CD8-positive, alpha-beta memory T cell (primary cell): Measurements from ENCODE around the gene AZU1. TPM values are rescaled to one million over a fixed set of nuclear protein-coding genes. Genes with fewer than 3 reads are reported as not detected.
"Not testable (repeated sequence)": the region's sequence is repeated elsewhere in the genome, so short reads cannot be mapped to it uniquely, and the experiment has no call there.

Source experiments
- CTCF ChIA-PET: fragments of 350-600 bp; sonication (Branson Sonifier 250); formaldehyde crosslinking; loops from one replicate; lab custom pipeline; 2021; ENCODE audit warnings: antibody characterized with exemption; lab: Charles Lee
- POLR2A ChIA-PET: fragments of 350-600 bp; sonication (Branson Sonifier 250); formaldehyde crosslinking; loops from one replicate; lab custom pipeline; 2021; ENCODE audit warnings: antibody characterized with exemption; lab: Charles Lee
- DNase-seq, 5 donors: peaks; one replicate each; pipeline versions ENCODE4 v3.0.0 to v3.0.0-alpha.2; 2020 to 2022; ENCODE audit warnings: mixed read lengths in 1 of 5
- H3K27ac ChIP-seq: one replicate; pipeline ENCODE4 v1.7.0; 2013; ENCODE audit warnings: low read depth, mild to moderate bottlenecking, low read length, moderate library complexity
- H3K27me3 ChIP-seq: 2 replicates; pipeline ENCODE4 v1.7.0; 2013; ENCODE audit warnings: low read length, mild to moderate bottlenecking; ENCODE audit not compliant: insufficient read depth, poor library complexity, severe bottlenecking
- H3K36me3 ChIP-seq: 2 replicates; pipeline ENCODE4 v1.7.0; 2013; ENCODE audit warnings: mild to moderate bottlenecking, low read length, moderate library complexity; ENCODE audit not compliant: insufficient read depth
- H3K4me1 ChIP-seq: 2 replicates; pipeline ENCODE4 v1.7.0; 2013; ENCODE audit warnings: mild to moderate bottlenecking, low read length, moderate library complexity; ENCODE audit not compliant: insufficient read depth
- H3K4me3 ChIP-seq: 2 replicates; pipeline ENCODE4 v1.7.0; 2013; ENCODE audit warnings: mild to moderate bottlenecking, low read length
- H3K9me3 ChIP-seq: 2 replicates; pipeline ENCODE4 v1.7.0; 2013; ENCODE audit warnings: mild to moderate bottlenecking, low read length
- H3K27ac Mint-ChIP-seq, 8 donors: one replicate each; pipeline ENCODE4 v1.8.0; 2020 to 2021; ENCODE audit warnings: mixed read lengths in 8 of 8, mild to moderate bottlenecking in 6 of 8, inconsistent platforms in 3 of 8, moderate library complexity in 3 of 8
- H3K27me3 Mint-ChIP-seq, 2 donors: one replicate each; pipeline ENCODE4 v1.8.0; 2020 to 2021; ENCODE audit warnings: mixed read lengths in 2 of 2, mild to moderate bottlenecking in 1 of 2, moderate library complexity in 1 of 2
- H3K36me3 Mint-ChIP-seq, 3 donors: one replicate each; pipeline ENCODE4 v1.8.0; 2020 to 2021; ENCODE audit warnings: mixed read lengths in 3 of 3, inconsistent platforms in 1 of 3, mild to moderate bottlenecking in 1 of 3
- H3K4me1 Mint-ChIP-seq, 3 donors: one replicate each; pipeline ENCODE4 v1.8.0; 2020 to 2021; ENCODE audit warnings: mixed read lengths in 3 of 3, inconsistent platforms in 1 of 3, mild to moderate bottlenecking in 1 of 3
- H3K4me3 Mint-ChIP-seq, 7 donors: one replicate each; pipeline ENCODE4 v1.8.0; 2020 to 2021; ENCODE audit warnings: mixed read lengths in 7 of 7, mild to moderate bottlenecking in 6 of 7, moderate library complexity in 4 of 7, inconsistent platforms in 2 of 7
- H3K9me3 Mint-ChIP-seq, 5 donors: one replicate each; pipeline ENCODE4 v1.8.0; 2020 to 2022; ENCODE audit warnings: mixed read lengths in 5 of 5, mild to moderate bottlenecking in 3 of 5, moderate library complexity in 2 of 5, inconsistent platforms in 1 of 5
- polyA plus RNA-seq: library from polyadenylated mRNA; unstranded; fragments of 300-500 nt; fragmentation: Illumina TruSeq; gene quantifications from one replicate; pipeline ENCODE4 v1.2.3, GENCODE V29; 2021
- total RNA-seq, 2 experiments: library from RNA; stranded (reverse); gene quantifications; one replicate each; pipeline ENCODE4 v1.2.3, GENCODE V29; 2021

The AZU1 gene
- total and polyA plus RNA-seq, 3 experiments from 2014 or later, result not detected

- peak overlapping the region in 2 of 7 donors; percentile 23 to 31 for H3K4me3 Mint-ChIP-seq
Measured at GRCh38 chr19:814152-815078, 13.2 kb upstream of the AZU1 start.

GRCh38 chr19:815079-815774 is 12.4 kb upstream of the AZU1 start:
- no peaks in the 10 kb centered on the region for H3K4me1 Mint-ChIP-seq
- Histone ChIP-seq H3K36me3 (peaks cover 7% of the 10 kb centered on the region), H3K9me3 (no peaks in the 10 kb centered on the region), H3K27ac (no peak overlapping the region), H3K4me1 (no peaks in the 10 kb centered on the region), H3K27me3 (no peaks in the 10 kb centered on the region), H3K4me3 (no peak overlapping the region)
- H3K27me3 Mint-ChIP-seq, result peaks cover 0 to 2% of the 10 kb centered on the region in 2 donors
- H3K36me3 Mint-ChIP-seq, result peaks cover 0 to 33% (median 4%) of the 10 kb centered on the region in 3 donors
- peak overlapping the region in 1 of 7 donors; percentile 54 for H3K4me3 Mint-ChIP-seq
- DNase-seq, result no peak
- no peaks in the 10 kb centered on the region for H3K9me3 Mint-ChIP-seq
- peak overlapping the region in 2 of 8 donors; percentile 60 to 72 for H3K27ac Mint-ChIP-seq
- CTCF ChIA-PET, result no interaction called here
- POLR2A ChIA-PET, result no interaction called here

More at GRCh38 chr19:814152-815078, 13.2 kb upstream of the AZU1 start:
- Histone ChIP-seq H3K27ac (no peak overlapping the region), H3K4me1 (no peaks in the 10 kb centered on the region), H3K27me3 (no peaks in the 10 kb centered on the region), H3K9me3 (no peaks in the 10 kb centered on the region), H3K36me3 (peaks cover 15% of the 10 kb centered on the region), H3K4me3 (no peak overlapping the region)
- ChIA-PET CTCF (no interaction called here), POLR2A (no interaction called here)
- peaks cover 3 to 41% (median 4%) of the 10 kb centered on the region in 3 donors for H3K36me3 Mint-ChIP-seq
- H3K27me3 Mint-ChIP-seq, result no peaks in the 10 kb centered on the region
- H3K4me1 Mint-ChIP-seq, result no peaks in the 10 kb centered on the region
- H3K27ac Mint-ChIP-seq, result peak overlapping the region in 4 of 8 donors; percentile 27 to 72 (median 44)
- H3K9me3 Mint-ChIP-seq, result no peaks in the 10 kb centered on the region
- DNase-seq, result no peak

- Mint-ChIP-seq H3K9me3 (no peaks in the 10 kb centered on the region), H3K27ac (peak overlapping the region in 2 of 8 donors; percentile 60 to 68), H3K27me3 (peaks cover 0 to 2% of the 10 kb centered on the region in 2 donors), H3K36me3 (peaks cover 0 to 27% (median 4%) of the 10 kb centered on the region in 3 donors), H3K4me1 (no peaks in the 10 kb centered on the region), H3K4me3 (peak overlapping the region in 1 of 7 donors; percentile 54)
- Histone ChIP-seq H3K4me3 (no peak overlapping the region), H3K9me3 (no peaks in the 10 kb centered on the region), H3K36me3 (no peaks in the 10 kb centered on the region), H3K27me3 (no peaks in the 10 kb centered on the region), H3K4me1 (no peaks in the 10 kb centered on the region), H3K27ac (no peak overlapping the region)
- CTCF ChIA-PET, result no interaction called here
- DNase-seq, result no peak
- POLR2A ChIA-PET, result no interaction called here
Measured at GRCh38 chr19:815775-816499, 11.7 kb upstream of the AZU1 start.

- H3K4me1 ChIP-seq, result no peaks in the 10 kb centered on the region
- H3K36me3 ChIP-seq, result no peaks in the 10 kb centered on the region
- H3K27ac ChIP-seq, result no peak overlapping the region
- Mint-ChIP-seq H3K4me3 (peak overlapping the region in 2 of 7 donors; percentile 19 to 54), H3K9me3 (no peaks in the 10 kb centered on the region), H3K4me1 (no peaks in the 10 kb centered on the region), H3K27me3 (peaks cover 0 to 2% of the 10 kb centered on the region in 2 donors), H3K27ac (peak overlapping the region in 1 of 8 donors; percentile 60), H3K36me3 (peaks cover 0 to 23% (median 4%) of the 10 kb centered on the region in 3 donors)
- no peak for DNase-seq
- H3K4me3 ChIP-seq, result no peak overlapping the region
- CTCF ChIA-PET, result no interaction called here
- POLR2A ChIA-PET, result no interaction called here
- H3K9me3 ChIP-seq, result no peaks in the 10 kb centered on the region
- no peaks in the 10 kb centered on the region for H3K27me3 ChIP-seq
Measured at GRCh38 chr19:816500-816857, 11.2 kb upstream of the AZU1 start.

GRCh38 chr19:820212-820611 is 7.4 kb upstream of the AZU1 start:
- peaks cover 10 to 15% of the 10 kb centered on the region in 2 donors for H3K27me3 Mint-ChIP-seq
- CTCF ChIA-PET, H3K27me3 ChIP-seq, H3K36me3 ChIP-seq, H3K9me3 Mint-ChIP-seq, H3K36me3 Mint-ChIP-seq, H3K4me1 Mint-ChIP-seq, H3K4me3 ChIP-seq, H3K4me1 ChIP-seq, H3K9me3 ChIP-seq, H3K27ac Mint-ChIP-seq, H3K27ac ChIP-seq, DNase-seq, POLR2A ChIA-PET, H3K4me3 Mint-ChIP-seq: not testable (repeated sequence)

- Histone ChIP-seq H3K27me3 (peaks cover 6% of the 10 kb centered on the region), H3K4me3 (no peak overlapping the region), H3K36me3 (no peaks in the 10 kb centered on the region), H3K4me1 (no peaks in the 10 kb centered on the region), H3K27ac (no peak overlapping the region), H3K9me3 (no peaks in the 10 kb centered on the region)
- Mint-ChIP-seq H3K4me1 (peaks cover 0 to 3% (median 0%) of the 10 kb centered on the region in 3 donors), H3K27me3 (peaks cover 10 to 15% of the 10 kb centered on the region in 2 donors), H3K9me3 (no peaks in the 10 kb centered on the region), H3K36me3 (peaks cover 0 to 3% (median 2%) of the 10 kb centered on the region in 3 donors), H3K4me3 (no peak overlapping the region), H3K27ac (no peak overlapping the region)
- POLR2A ChIA-PET, result no interaction called here
- no peak for DNase-seq
- CTCF ChIA-PET, result no interaction called here
Measured at GRCh38 chr19:821231-821824, 6.3 kb upstream of the AZU1 start.

GRCh38 chr19:821825-822503 is 5.7 kb upstream of the AZU1 start, which contains the start of gene PLPPR3:
PLPPR3 (minus strand) TSS chr19:821955; CDS start chr19:821559, 396 bp downstream.
- Mint-ChIP-seq H3K36me3 (no peaks in the 10 kb centered on the region), H3K4me3 (peak within 1 kb of the TSS in 3 of 7 donors; percentile 5 to 75 (median 35)), H3K27ac (no peak within 1 kb of the TSS), H3K4me1 (peaks cover 0 to 3% (median 0%) of the 10 kb centered on the region in 3 donors), H3K27me3 (peaks cover 10 to 15% of the 10 kb centered on the region in 2 donors), H3K9me3 (no peaks in the 10 kb centered on the region)
- no peak for DNase-seq
- no peaks in the 10 kb centered on the region for H3K36me3 ChIP-seq
- H3K4me3 ChIP-seq, result no peak within 1 kb of the TSS
- CTCF ChIA-PET, result no interaction called here
- no peak within 1 kb of the TSS for H3K27ac ChIP-seq
- POLR2A ChIA-PET, result no interaction called here
- H3K4me1 ChIP-seq, result no peaks in the 10 kb centered on the region
- no peaks in the 10 kb centered on the region for H3K9me3 ChIP-seq
- peaks cover 6% of the 10 kb centered on the region for H3K27me3 ChIP-seq
